SHP77 (cell line): ENCODE measurements around the gene CDC25B.
A peak's percentile ranks its signal among the peaks of the same experiment; 100 is the strongest.
"Not testable (repeated sequence)": the region's sequence is repeated elsewhere in the genome, so short reads cannot be mapped to it uniquely, and the experiment has no call there.

Experiments used
- DNase-seq, 2 experiments: peaks; one replicate each; lab custom pipeline; 2025; lab: John Stamatoyannopoulos, UW

CDC25B gene

GRCh38 chr20:3785240-3786125 lies 10.6 kb upstream of the CDC25B start:
- DNase-seq = peak; percentile 16 to 29

- DNase-seq = peak; percentile 46 to 74
These were observed 10.0 kb upstream of the CDC25B start for GRCh38 chr20:3786126-3786484.

GRCh38 chr20:3786665-3787323 lies 9.3 kb upstream of the CDC25B start, which contains the start of gene CENPB:
Gene CENPB (minus strand): TSS chr20:3786740. CDS start chr20:3786483, 257 bp downstream.
- DNase-seq = peak; percentile 75 to 90

GRCh38 chr20:3787324-3788014 lies 8.6 kb upstream of the CDC25B start:
- no peak for DNase-seq

GRCh38 chr20:3788685-3789155 lies 7.4 kb upstream of the CDC25B start:
- DNase-seq = peak in 1 of 2 experiments; percentile 38

- not testable (repeated sequence) for DNase-seq
These were observed 6.9 kb upstream of the CDC25B start for GRCh38 chr20:3789201-3789600.

GRCh38 chr20:3794168-3794567 lies 1.9 kb upstream of the CDC25B start:
- DNase-seq = not testable (repeated sequence)

- DNase-seq = no peak
These were observed 1.2 kb upstream of the CDC25B start for GRCh38 chr20:3794701-3795420.

GRCh38 chr20:3796477-3797225 lies 541 bp downstream of the CDC25B start:
- DNase-seq = no peak

- DNase-seq = no peak
These were observed 1.1 kb downstream of the CDC25B start for GRCh38 chr20:3797226-3797545.

GRCh38 chr20:3797592-3798372 lies 1.7 kb downstream of the CDC25B start:
- DNase-seq = no peak

GRCh38 chr20:3798373-3798768 lies 2.3 kb downstream of the CDC25B start:
- no peak for DNase-seq

GRCh38 chr20:3798908-3799248 lies 2.8 kb downstream of the CDC25B start:
- peak; percentile 79 for DNase-seq

- no peak for DNase-seq
These were observed 4.3 kb downstream of the CDC25B start for GRCh38 chr20:3800256-3800877.

- no peak for DNase-seq
These were observed 4.8 kb downstream of the CDC25B start for GRCh38 chr20:3800878-3801260.

- DNase-seq = no peak
These were observed 5.2 kb downstream of the CDC25B start for GRCh38 chr20:3801299-3801698.

- no peak for DNase-seq
These were observed 5.7 kb downstream of the CDC25B start for GRCh38 chr20:3801846-3802245.

- DNase-seq = peak in 1 of 2 experiments; percentile 24
These were observed 6.6 kb downstream of the CDC25B start for GRCh38 chr20:3802524-3803239.

- DNase-seq = no peak
These were observed 7.2 kb downstream of the CDC25B start for GRCh38 chr20:3803289-3803688.
